Mucosa of stomach (tissue), 1 donor: ENCODE data around the gene DSG1.
"Not testable (repeated sequence)": the region's sequence is repeated elsewhere in the genome, so short reads cannot be mapped to it uniquely, and the experiment has no call there.

Experiments used
- H3K27me3 ChIP-seq: one replicate; pipeline ENCODE4 v1.7.0; 2013; ENCODE audit warnings: mild to moderate bottlenecking, low read length; ENCODE audit not compliant: control insufficient read depth, insufficient read depth
- H3K36me3 ChIP-seq: one replicate; pipeline ENCODE4 v1.7.0; 2013; ENCODE audit warnings: low read length; ENCODE audit not compliant: control insufficient read depth, insufficient read depth
- H3K4me1 ChIP-seq: one replicate; pipeline ENCODE4 v1.7.0; 2013; ENCODE audit warnings: mild to moderate bottlenecking, low read length; ENCODE audit not compliant: control insufficient read depth, insufficient read depth
- H3K4me3 ChIP-seq: one replicate; pipeline ENCODE4 v1.7.0; 2013; ENCODE audit warnings: low read length
- H3K9ac ChIP-seq: one replicate; pipeline ENCODE4 v1.7.0; 2013; ENCODE audit warnings: mild to moderate bottlenecking, low read length, moderate library complexity
- H3K9me3 ChIP-seq: one replicate; pipeline ENCODE4 v1.7.0; 2013; ENCODE audit warnings: mild to moderate bottlenecking, low read length, moderate library complexity; ENCODE audit not compliant: control insufficient read depth
- donor health status: Pancreatic carcinoma.

DSG1 gene

GRCh38 chr18:31294199-31294747, 23.7 kb upstream of the DSG1 start:
- peaks cover 11% of the 10 kb centered on the region for H3K4me1 ChIP-seq
- no peaks in the 10 kb centered on the region for H3K9me3 ChIP-seq
- no peaks in the 10 kb centered on the region for H3K36me3 ChIP-seq
- no peaks in the 10 kb centered on the region for H3K27me3 ChIP-seq
- no peak overlapping the region for H3K9ac ChIP-seq
- no peak overlapping the region for H3K4me3 ChIP-seq

- H3K4me3 ChIP-seq = no peak overlapping the region
- H3K9me3 ChIP-seq = no peaks in the 10 kb centered on the region
- peaks cover 11% of the 10 kb centered on the region for H3K4me1 ChIP-seq
- H3K27me3 ChIP-seq = no peaks in the 10 kb centered on the region
- no peak overlapping the region for H3K9ac ChIP-seq
- no peaks in the 10 kb centered on the region for H3K36me3 ChIP-seq
Observed at GRCh38 chr18:31297248-31297647, 20.7 kb upstream of the DSG1 start.

- no peaks in the 10 kb centered on the region for H3K27me3 ChIP-seq
Observed at GRCh38 chr18:31301201-31301655, 16.7 kb upstream of the DSG1 start.

GRCh38 chr18:31302991-31303390, 15.0 kb upstream of the DSG1 start:
- H3K36me3 ChIP-seq = no peaks in the 10 kb centered on the region
- no peaks in the 10 kb centered on the region for H3K9me3 ChIP-seq
- H3K4me1 ChIP-seq = no peaks in the 10 kb centered on the region
- no peak overlapping the region for H3K4me3 ChIP-seq
- no peaks in the 10 kb centered on the region for H3K27me3 ChIP-seq
- H3K9ac ChIP-seq = no peak overlapping the region

More at GRCh38 chr18:31301201-31301655, 16.7 kb upstream of the DSG1 start:
- Histone ChIP-seq H3K9ac (no peak overlapping the region), H3K4me1 (no peaks in the 10 kb centered on the region), H3K9me3 (no peaks in the 10 kb centered on the region), H3K36me3 (no peaks in the 10 kb centered on the region), H3K4me3 (no peak overlapping the region)

- no peaks in the 10 kb centered on the region for H3K36me3 ChIP-seq
- no peak overlapping the region for H3K9ac ChIP-seq
- H3K4me3 ChIP-seq = no peak overlapping the region
- H3K4me1 ChIP-seq = no peaks in the 10 kb centered on the region
- no peaks in the 10 kb centered on the region for H3K27me3 ChIP-seq
- no peaks in the 10 kb centered on the region for H3K9me3 ChIP-seq
Observed at GRCh38 chr18:31303771-31304170, 14.2 kb upstream of the DSG1 start.

- H3K27me3 ChIP-seq = no peaks in the 10 kb centered on the region
- no peaks in the 10 kb centered on the region for H3K4me1 ChIP-seq
- H3K9me3 ChIP-seq = no peaks in the 10 kb centered on the region
- H3K9ac ChIP-seq = no peak overlapping the region
- no peak overlapping the region for H3K4me3 ChIP-seq
- H3K36me3 ChIP-seq = no peaks in the 10 kb centered on the region
Observed at GRCh38 chr18:31309115-31309514, 8.8 kb upstream of the DSG1 start.

GRCh38 chr18:31316974-31317373, 986 bp upstream of the DSG1 start:
- H3K4me1 ChIP-seq = no peaks in the 10 kb centered on the region

GRCh38 chr18:31321719-31322118, 3.8 kb downstream of the DSG1 start:
- H3K9ac ChIP-seq = no peak overlapping the region
- no peaks in the 10 kb centered on the region for H3K36me3 ChIP-seq
- no peak overlapping the region for H3K4me3 ChIP-seq
- H3K27me3 ChIP-seq = no peaks in the 10 kb centered on the region
- no peaks in the 10 kb centered on the region for H3K4me1 ChIP-seq
- no peaks in the 10 kb centered on the region for H3K9me3 ChIP-seq

More at GRCh38 chr18:31316974-31317373, 986 bp upstream of the DSG1 start:
- Histone ChIP-seq H3K9me3 (no peaks in the 10 kb centered on the region), H3K9ac (no peak overlapping the region), H3K4me3 (no peak overlapping the region), H3K27me3 (no peaks in the 10 kb centered on the region), H3K36me3 (no peaks in the 10 kb centered on the region)

GRCh38 chr18:31325051-31325450, 7.1 kb downstream of the DSG1 start:
- Histone ChIP-seq H3K4me1 (no peaks in the 10 kb centered on the region), H3K27me3 (no peaks in the 10 kb centered on the region), H3K9ac (no peak overlapping the region), H3K4me3 (no peak overlapping the region), H3K9me3 (no peaks in the 10 kb centered on the region), H3K36me3 (no peaks in the 10 kb centered on the region)

- H3K4me3 ChIP-seq = no peak overlapping the region
- H3K9ac ChIP-seq = no peak overlapping the region
- no peaks in the 10 kb centered on the region for H3K36me3 ChIP-seq
- no peaks in the 10 kb centered on the region for H3K4me1 ChIP-seq
- H3K9me3 ChIP-seq = no peaks in the 10 kb centered on the region
- no peaks in the 10 kb centered on the region for H3K27me3 ChIP-seq
Observed at GRCh38 chr18:31329787-31330438, 12.0 kb downstream of the DSG1 start.

GRCh38 chr18:31343454-31343853, 25.5 kb downstream of the DSG1 start:
- no peaks in the 10 kb centered on the region for H3K9me3 ChIP-seq
- no peaks in the 10 kb centered on the region for H3K36me3 ChIP-seq
- no peak overlapping the region for H3K4me3 ChIP-seq
- no peaks in the 10 kb centered on the region for H3K4me1 ChIP-seq
- H3K27me3 ChIP-seq = no peaks in the 10 kb centered on the region
- H3K9ac ChIP-seq = no peak overlapping the region

- H3K9ac ChIP-seq, H3K9me3 ChIP-seq, H3K36me3 ChIP-seq, H3K4me1 ChIP-seq, H3K4me3 ChIP-seq, H3K27me3 ChIP-seq: not testable (repeated sequence)
Observed at GRCh38 chr18:31353336-31353735, 35.4 kb downstream of the DSG1 start.
